ENCODE results near the gene NOTCH1.

GRCh38 chr9:136532799-136533774 lies 12.8 kb downstream of the NOTCH1 start:
- TF ChIP-seq POLR2A (IDR thresholded peaks at IDR 0.05): no peak
- TF ChIP-seq CTCF (IDR thresholded peaks at IDR 0.05): no peak

All from thyroid gland (tissue), 4 donors.